Breast epithelium (tissue), 4 donors: ENCODE results near the gene NUMBL. TPM values are rescaled to one million over a fixed set of nuclear protein-coding genes. Genes with fewer than 3 reads are reported as not detected.
A peak's percentile ranks its signal among the peaks of the same experiment; 100 is the strongest.
"Not testable (repeated sequence)": the region's sequence is repeated elsewhere in the genome, so short reads cannot be mapped to it uniquely, and the experiment has no call there.

Source experiments
- DNase-seq, 2 donors: peaks; one replicate each; pipeline ENCODE4 v3.0.0-alpha.2; 2019; ENCODE audit warnings: low spot score in 2 of 2
- H3K27ac ChIP-seq, 2 donors: fragments of 200-600 bp; sonication (generic) in 1 of 2; one replicate each; pipeline ENCODE4 v1.5.1; 2016 to 2019; ENCODE audit warnings: mild to moderate bottlenecking in 1 of 2
- H3K27me3 ChIP-seq, 2 donors: fragments of 200-600 bp; sonication (generic) in 1 of 2; one replicate each; pipeline versions ENCODE4 v1.5.1 to v1.6.0; 2017 to 2019; ENCODE audit warnings: control low read depth in 1 of 2, mild to moderate bottlenecking in 1 of 2
- H3K36me3 ChIP-seq: fragments of 200-600 bp; one replicate; pipeline ENCODE4 v1.5.1; 2019
- H3K4me1 ChIP-seq, 2 donors: fragments of 200-600 bp; sonication (generic); one replicate each; pipeline ENCODE4 v1.5.1; 2016 to 2019; ENCODE audit warnings: control low read depth in 1 of 2
- H3K4me3 ChIP-seq, 3 donors: fragments of 200-600 bp; sonication (generic); 1 replicate in 2 of 3; 2 replicates in 1 of 3; pipeline ENCODE4 v1.5.1; 2016 to 2019; ENCODE audit warnings: mild to moderate bottlenecking in 3 of 3, moderate library complexity in 2 of 3
- H3K9me3 ChIP-seq, 2 donors: fragments of 200-600 bp; sonication (generic) in 1 of 2; one replicate each; pipeline ENCODE4 v1.5.1; 2016 to 2019; ENCODE audit warnings: control low read depth in 1 of 2
- POLR2A ChIP-seq: fragments of 450-650 bp; IDR thresholded peaks from one replicate; pipeline ENCODE4 v1.6.1; 2016; ENCODE audit warnings: antibody characterized with exemption, mild to moderate bottlenecking, moderate library complexity
- POLR2AphosphoS5 ChIP-seq, 3 donors: sonication (generic); formaldehyde crosslinking; IDR thresholded peaks; one replicate each; pipeline ENCODE4 v1.6.1; 2017; ENCODE audit warnings: antibody characterized with exemption in 3 of 3
- intact Hi-C: fragments of 100-400 bp; cut with DNase I; formaldehyde crosslinking; loops from one replicate; pipeline ENCODE4 v1.15.1; 2023; ENCODE audit warnings: low total_unique reads
- total RNA-seq, 3 donors: library from RNA; depleted of rRNA; stranded (reverse); fragments of >200 nt; gene quantifications; one replicate each; pipeline ENCODE4 v1.1.0, GENCODE V29; 2016
- TF ChIP-seq, protein P1 (sequence below), 3 donors: fragments of 450-650 bp; IDR thresholded peaks; one replicate each; pipeline ENCODE4 v1.5.1; 2016 to 2017; ENCODE audit warnings: antibody characterized with exemption in 3 of 3, mild to moderate bottlenecking in 3 of 3, moderate library complexity in 3 of 3

NUMBL gene
- total RNA-seq, 3 donors from 2014 or later, result 24.6 to 34.7 (median 30.9) TPM

DNA sequence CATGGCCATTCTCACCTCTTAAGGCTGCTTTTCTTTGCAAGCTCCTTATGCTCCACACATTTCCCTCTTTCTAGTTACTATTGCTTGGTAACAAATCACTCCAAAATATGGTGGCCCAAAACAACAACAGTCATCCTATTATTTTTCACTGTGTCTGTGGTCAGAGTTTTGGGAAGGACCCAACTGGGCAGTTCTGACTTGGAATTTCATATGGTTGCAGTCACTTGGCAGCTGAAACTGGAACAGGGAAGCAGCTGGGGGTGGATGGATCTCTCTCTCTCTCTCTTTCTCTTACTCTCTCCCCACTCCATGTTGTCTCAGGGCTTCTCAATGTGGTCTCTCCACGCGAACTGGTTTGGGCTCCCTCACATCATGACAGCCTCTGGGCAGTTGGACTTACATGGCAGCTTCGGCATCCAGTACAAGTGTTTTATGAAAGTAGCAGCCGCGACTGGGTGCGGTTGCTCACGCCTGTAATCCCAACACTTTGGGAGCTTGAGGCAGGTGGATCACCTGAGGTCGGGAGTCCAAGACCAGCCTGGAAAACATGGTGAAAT, 39.6 kb downstream of the NUMBL start:
- intact Hi-C loops, result no loop called here
- no peak for TF ChIP-seq POLR2A
- peak in 2 of 3 donors; percentile 49 to 53 for TF ChIP-seq POLR2AphosphoS5 (IDR thresholded peaks at IDR 0.05)
- Histone ChIP-seq H3K36me3 (no peaks in the 10 kb centered on the region), H3K9me3 (no peaks in the 10 kb centered on the region), H3K4me1 (no peaks in the 10 kb centered on the region), H3K4me3 (no peak overlapping the region), H3K27me3 (no peaks in the 10 kb centered on the region), H3K27ac (peak overlapping the region; percentile 78 to 83)
- peak in 1 of 2 donors; percentile 64 for DNase-seq

DNA sequence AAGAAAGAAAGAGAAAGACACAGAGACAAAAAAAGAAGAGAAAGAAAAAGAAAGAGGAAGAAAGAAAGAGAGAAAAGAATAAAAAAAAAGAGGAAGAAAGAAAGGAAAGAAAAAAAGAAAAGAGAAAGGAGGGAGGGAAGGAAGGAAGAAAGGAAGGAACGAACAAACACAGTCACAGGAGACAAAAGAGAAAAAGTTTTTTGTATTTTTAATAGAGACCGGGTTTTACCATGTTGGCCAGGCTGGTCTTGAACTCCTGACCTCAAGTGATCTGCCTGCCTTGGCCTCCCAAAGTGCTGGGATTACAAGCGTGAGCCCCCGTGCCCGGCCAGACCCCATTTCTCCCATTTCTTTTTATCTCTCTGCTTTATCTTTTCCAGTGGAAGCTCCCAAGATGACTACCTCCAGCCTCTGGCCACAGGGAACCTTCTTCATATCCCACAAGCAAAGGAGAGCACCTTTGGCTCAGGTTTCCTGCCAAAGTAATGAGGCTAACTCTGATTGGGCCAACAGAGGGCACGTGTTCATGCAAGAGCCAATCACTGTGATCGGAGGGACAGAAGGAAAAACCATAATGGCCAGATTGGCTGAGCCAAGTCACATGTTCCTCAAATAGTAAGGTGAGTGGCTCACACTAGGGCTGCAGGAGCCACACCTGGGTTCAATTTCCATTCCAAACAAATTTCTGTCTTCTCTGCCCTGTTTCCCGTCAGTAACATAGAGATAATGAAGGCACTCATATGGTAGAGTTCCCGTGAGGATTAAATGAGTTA, 40.4 kb downstream of the NUMBL start:
- H3K36me3 ChIP-seq, H3K4me1 ChIP-seq, H3K9me3 ChIP-seq, intact Hi-C loops, DNase-seq, H3K4me3 ChIP-seq, H3K27me3 ChIP-seq: not testable (repeated sequence)
- H3K27ac ChIP-seq, result peak overlapping the region; percentile 78 to 83

DNA sequence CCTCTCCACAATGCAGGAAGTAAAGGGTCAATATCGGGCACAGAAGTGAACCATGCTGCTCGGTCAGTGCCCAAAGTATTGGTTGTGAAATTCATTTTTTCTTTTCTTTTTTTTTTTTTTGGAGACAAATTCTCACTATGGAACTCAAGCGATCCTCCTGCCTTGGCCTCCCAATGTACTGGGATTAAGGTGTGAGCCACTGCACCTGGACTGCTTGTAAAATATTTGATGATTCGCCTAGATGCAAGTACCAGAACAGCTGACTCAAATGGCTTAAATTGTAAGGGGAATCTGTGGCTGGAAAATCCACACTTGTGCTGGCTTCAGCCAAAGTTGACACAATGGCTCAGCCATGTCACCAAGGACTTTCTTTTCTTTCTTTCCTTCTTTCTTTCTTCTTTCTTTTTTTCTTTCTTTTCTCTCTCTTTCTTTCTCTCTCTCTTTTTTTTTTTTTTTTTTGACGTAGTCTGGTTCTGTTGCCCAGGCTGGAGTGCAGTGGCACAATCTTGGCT, 43.7 kb downstream of the NUMBL start:
- Histone ChIP-seq H3K9me3 (no peaks in the 10 kb centered on the region), H3K27me3 (no peaks in the 10 kb centered on the region), H3K4me1 (no peaks in the 10 kb centered on the region), H3K36me3 (no peaks in the 10 kb centered on the region), H3K27ac (peak overlapping the region; percentile 83 to 85), H3K4me3 (peak overlapping the region in 1 of 3 donors; percentile 45)
- intact Hi-C loops, result no loop called here
- TF ChIP-seq POLR2A, result no peak
- TF ChIP-seq, protein P1, sequence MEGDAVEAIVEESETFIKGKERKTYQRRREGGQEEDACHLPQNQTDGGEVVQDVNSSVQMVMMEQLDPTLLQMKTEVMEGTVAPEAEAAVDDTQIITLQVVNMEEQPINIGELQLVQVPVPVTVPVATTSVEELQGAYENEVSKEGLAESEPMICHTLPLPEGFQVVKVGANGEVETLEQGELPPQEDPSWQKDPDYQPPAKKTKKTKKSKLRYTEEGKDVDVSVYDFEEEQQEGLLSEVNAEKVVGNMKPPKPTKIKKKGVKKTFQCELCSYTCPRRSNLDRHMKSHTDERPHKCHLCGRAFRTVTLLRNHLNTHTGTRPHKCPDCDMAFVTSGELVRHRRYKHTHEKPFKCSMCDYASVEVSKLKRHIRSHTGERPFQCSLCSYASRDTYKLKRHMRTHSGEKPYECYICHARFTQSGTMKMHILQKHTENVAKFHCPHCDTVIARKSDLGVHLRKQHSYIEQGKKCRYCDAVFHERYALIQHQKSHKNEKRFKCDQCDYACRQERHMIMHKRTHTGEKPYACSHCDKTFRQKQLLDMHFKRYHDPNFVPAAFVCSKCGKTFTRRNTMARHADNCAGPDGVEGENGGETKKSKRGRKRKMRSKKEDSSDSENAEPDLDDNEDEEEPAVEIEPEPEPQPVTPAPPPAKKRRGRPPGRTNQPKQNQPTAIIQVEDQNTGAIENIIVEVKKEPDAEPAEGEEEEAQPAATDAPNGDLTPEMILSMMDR (IDR thresholded peaks at IDR 0.05), result no peak
- no peak for TF ChIP-seq POLR2AphosphoS5 (IDR thresholded peaks at IDR 0.05)
- no peak for DNase-seq

DNA sequence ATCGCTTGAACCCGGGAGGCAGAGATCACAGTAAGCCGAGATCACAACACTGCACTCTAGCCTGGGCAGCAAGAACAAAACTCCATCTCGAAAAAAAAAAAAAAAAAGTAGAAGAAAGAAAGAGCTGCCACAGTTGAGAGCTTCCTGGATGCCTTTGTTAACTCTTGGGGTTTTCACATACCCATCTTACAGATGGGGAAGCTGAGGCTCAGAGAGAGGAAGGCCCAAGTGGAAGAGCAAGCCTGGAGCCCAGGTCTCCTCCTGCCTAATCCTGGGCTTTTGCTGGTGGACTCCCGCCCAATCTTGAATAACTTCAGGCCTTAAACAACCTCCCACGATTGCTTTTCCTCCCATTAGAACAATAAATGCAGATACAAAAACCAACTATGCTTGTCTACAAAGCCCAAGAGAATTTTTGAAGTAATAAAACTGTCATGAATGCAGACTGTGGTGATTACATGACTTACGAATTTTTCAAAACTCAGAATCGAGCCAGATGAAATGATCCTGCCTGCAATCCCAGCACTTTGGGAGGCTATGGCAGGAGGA, 47.6 kb downstream of the NUMBL start:
- DNase-seq, result no peak
- no peaks in the 10 kb centered on the region for H3K9me3 ChIP-seq
- no peak overlapping the region for H3K4me3 ChIP-seq
- intact Hi-C loops, result no loop called here
- no peak overlapping the region for H3K27ac ChIP-seq
- H3K36me3 ChIP-seq, result no peaks in the 10 kb centered on the region
- H3K4me1 ChIP-seq, result no peaks in the 10 kb centered on the region
- H3K27me3 ChIP-seq, result no peaks in the 10 kb centered on the region
- TF ChIP-seq, protein P1 (IDR thresholded peaks at IDR 0.05), result no peak
- TF ChIP-seq POLR2AphosphoS5 (IDR thresholded peaks at IDR 0.05) (no peak), POLR2A (no peak)

DNA sequence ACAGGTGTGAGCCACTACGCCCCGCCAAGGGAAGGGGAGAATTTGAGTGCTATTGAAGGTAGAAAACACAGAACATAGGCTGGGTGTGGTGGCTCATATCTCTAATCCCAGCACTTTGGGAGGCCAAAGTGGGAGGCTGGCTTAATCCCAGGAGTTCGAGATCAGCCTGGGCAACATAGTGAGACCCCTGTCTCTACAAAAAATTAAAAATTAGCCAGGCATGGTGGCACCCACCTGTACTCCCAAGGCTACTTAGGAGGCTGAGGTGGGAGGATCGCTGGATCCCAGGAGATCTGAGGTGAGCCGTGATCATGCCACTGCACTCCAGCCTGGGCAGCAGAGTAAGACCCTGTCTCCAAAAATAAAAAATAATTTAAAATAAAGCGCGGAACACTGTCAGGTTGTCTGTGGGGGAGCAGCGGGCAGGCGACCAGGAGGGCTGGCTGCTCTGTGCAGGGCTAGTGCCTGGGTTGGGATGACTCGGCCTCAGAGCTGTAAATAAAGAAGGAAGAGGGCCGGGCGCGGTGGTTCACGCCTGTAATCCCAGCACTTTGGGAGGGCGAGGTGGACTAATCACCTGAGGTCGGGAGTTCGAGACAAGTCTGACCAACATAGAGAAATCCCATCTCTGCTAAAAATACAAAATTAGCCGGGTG, 48.3 kb downstream of the NUMBL start:
- intact Hi-C loops, result no loop called here
- TF ChIP-seq, protein P1 (IDR thresholded peaks at IDR 0.05), result no peak
- no peak for TF ChIP-seq POLR2AphosphoS5 (IDR thresholded peaks at IDR 0.05)
- TF ChIP-seq POLR2A, result no peak
- H3K36me3 ChIP-seq, result no peaks in the 10 kb centered on the region
- no peak for DNase-seq
- H3K4me1 ChIP-seq, result no peaks in the 10 kb centered on the region
- H3K27me3 ChIP-seq, result no peaks in the 10 kb centered on the region
- no peaks in the 10 kb centered on the region for H3K9me3 ChIP-seq
- H3K4me3 ChIP-seq, result no peak overlapping the region
- peak overlapping the region in 1 of 2 donors; percentile 58 for H3K27ac ChIP-seq
